ENCODE measurements around the gene ACAP1. TPM values are rescaled to one million over a fixed set of nuclear protein-coding genes. Genes with fewer than 3 reads are reported as not detected.

ACAP1 gene
- total RNA-seq, 1 experiment from 2014 or later = 1.6 TPM

DNA sequence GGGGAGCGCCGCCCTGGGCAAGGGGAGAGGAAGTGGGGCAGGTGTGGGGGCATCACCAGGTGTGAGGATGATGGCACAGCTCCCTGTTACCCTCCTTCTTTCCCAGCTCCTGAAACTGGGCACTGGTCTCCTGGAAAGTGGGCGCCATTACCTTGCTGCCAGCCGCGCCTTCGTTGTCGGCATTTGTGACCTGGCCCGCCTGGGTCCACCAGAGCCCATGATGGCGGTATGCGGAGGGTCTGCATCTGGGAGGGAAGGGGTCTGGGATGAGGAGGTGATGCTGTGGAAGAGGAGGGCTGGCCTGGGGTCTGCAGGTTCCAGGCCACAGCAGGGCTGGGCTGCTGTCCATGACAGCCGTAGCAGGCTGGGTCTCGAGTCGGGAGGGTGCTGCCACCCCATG is 5.5 kb downstream of the ACAP1 start:
- DNase-seq = no peak
- H3K9me3 Mint-ChIP-seq (ENCODE audit: unreplicated experiment) = no peaks in the 10 kb centered on the region
- no peak overlapping the region for H3K27ac Mint-ChIP-seq (ENCODE audit: unreplicated experiment)
- H3K36me3 Mint-ChIP-seq (ENCODE audit: insufficient read depth, unreplicated experiment) = peaks cover 15% of the 10 kb centered on the region
- TF ChIP-seq, protein P1, sequence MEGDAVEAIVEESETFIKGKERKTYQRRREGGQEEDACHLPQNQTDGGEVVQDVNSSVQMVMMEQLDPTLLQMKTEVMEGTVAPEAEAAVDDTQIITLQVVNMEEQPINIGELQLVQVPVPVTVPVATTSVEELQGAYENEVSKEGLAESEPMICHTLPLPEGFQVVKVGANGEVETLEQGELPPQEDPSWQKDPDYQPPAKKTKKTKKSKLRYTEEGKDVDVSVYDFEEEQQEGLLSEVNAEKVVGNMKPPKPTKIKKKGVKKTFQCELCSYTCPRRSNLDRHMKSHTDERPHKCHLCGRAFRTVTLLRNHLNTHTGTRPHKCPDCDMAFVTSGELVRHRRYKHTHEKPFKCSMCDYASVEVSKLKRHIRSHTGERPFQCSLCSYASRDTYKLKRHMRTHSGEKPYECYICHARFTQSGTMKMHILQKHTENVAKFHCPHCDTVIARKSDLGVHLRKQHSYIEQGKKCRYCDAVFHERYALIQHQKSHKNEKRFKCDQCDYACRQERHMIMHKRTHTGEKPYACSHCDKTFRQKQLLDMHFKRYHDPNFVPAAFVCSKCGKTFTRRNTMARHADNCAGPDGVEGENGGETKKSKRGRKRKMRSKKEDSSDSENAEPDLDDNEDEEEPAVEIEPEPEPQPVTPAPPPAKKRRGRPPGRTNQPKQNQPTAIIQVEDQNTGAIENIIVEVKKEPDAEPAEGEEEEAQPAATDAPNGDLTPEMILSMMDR (IDR thresholded peaks at IDR 0.05; ENCODE audit: insufficient read depth in 1 of 2, low read depth in 1 of 2, low read length in 1 of 2, severe bottlenecking in 1 of 2, unreplicated experiment in 1 of 2) = no peak
- Histone ChIP-seq H3K4me3 (ENCODE audit: low read depth, low read length) (no peak overlapping the region), H3K36me3 (ENCODE audit: control insufficient read depth, insufficient read depth, low read length) (no peaks in the 10 kb centered on the region), H3K9me3 (no peaks in the 10 kb centered on the region), H3K4me1 (no peaks in the 10 kb centered on the region), H3K27me3 (replicated peaks; ENCODE audit: control insufficient read depth, insufficient read depth, low read length) (no peaks in the 10 kb centered on the region)
- H3K4me3 Mint-ChIP-seq (ENCODE audit: unreplicated experiment) = no peak overlapping the region
- H3K4me1 Mint-ChIP-seq (ENCODE audit: low read depth, unreplicated experiment) = peaks cover 6% of the 10 kb centered on the region
- H3K27me3 Mint-ChIP-seq (ENCODE audit: insufficient read depth, unreplicated experiment) = peaks cover 3% of the 10 kb centered on the region
- intact Hi-C loops (cut with micrococcal nuclease; ENCODE audit: unreplicated experiment) = no loop called here
- ChIA-PET CTCF (no interaction called here), POLR2A (no interaction called here)
- BruUV-seq (replicated peaks) = no TSS peak

DNA sequence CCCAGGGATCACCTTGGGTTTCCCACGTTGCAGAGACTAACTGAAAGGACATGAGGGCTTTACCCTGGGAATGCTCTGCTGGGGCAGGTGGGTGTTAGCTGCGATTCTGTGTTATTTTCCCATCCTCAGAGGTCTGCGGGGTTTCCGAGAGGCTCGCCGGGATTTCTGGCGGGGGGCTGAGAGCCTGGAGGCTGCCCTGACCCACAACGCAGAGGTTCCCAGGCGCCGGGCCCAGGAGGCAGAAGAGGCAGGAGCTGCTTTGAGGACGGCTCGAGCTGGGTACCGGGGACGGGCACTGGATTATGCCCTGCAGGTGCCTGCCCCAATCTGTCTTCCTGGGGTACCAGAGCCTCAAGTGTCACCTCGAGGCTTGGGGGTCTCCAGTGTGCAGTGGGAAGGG is 6.9 kb downstream of the ACAP1 start:
- Histone ChIP-seq H3K4me3 (ENCODE audit: low read depth, low read length) (no peak overlapping the region), H3K4me1 (no peaks in the 10 kb centered on the region), H3K9me3 (no peaks in the 10 kb centered on the region), H3K36me3 (ENCODE audit: control insufficient read depth, insufficient read depth, low read length) (no peaks in the 10 kb centered on the region), H3K27me3 (replicated peaks; ENCODE audit: control insufficient read depth, insufficient read depth, low read length) (no peaks in the 10 kb centered on the region)
- no peak overlapping the region for H3K4me3 Mint-ChIP-seq (ENCODE audit: unreplicated experiment)
- H3K4me1 Mint-ChIP-seq (ENCODE audit: low read depth, unreplicated experiment) = peaks cover 6% of the 10 kb centered on the region
- H3K9me3 Mint-ChIP-seq (ENCODE audit: unreplicated experiment) = no peaks in the 10 kb centered on the region
- intact Hi-C loops (cut with micrococcal nuclease; ENCODE audit: unreplicated experiment) = no loop called here
- peaks cover 3% of the 10 kb centered on the region for H3K27me3 Mint-ChIP-seq (ENCODE audit: insufficient read depth, unreplicated experiment)
- ChIA-PET CTCF (interaction anchor here (1.2 to 1.9 kb wide), 3 partner anchors 14 to 297 kb away, joined by 4 to 5 read pairs (median 4); partner anchors contain the start of genes NEURL4 and SLC2A4), POLR2A (no interaction called here)
- BruUV-seq (replicated peaks) = no TSS peak
- TF ChIP-seq, protein P1 (IDR thresholded peaks at IDR 0.05; ENCODE audit: insufficient read depth in 1 of 2, low read depth in 1 of 2, low read length in 1 of 2, severe bottlenecking in 1 of 2, unreplicated experiment in 1 of 2) = no peak
- peaks cover 16% of the 10 kb centered on the region for H3K36me3 Mint-ChIP-seq (ENCODE audit: insufficient read depth, unreplicated experiment)
- no peak for DNase-seq
- no peak overlapping the region for H3K27ac Mint-ChIP-seq (ENCODE audit: unreplicated experiment)

DNA sequence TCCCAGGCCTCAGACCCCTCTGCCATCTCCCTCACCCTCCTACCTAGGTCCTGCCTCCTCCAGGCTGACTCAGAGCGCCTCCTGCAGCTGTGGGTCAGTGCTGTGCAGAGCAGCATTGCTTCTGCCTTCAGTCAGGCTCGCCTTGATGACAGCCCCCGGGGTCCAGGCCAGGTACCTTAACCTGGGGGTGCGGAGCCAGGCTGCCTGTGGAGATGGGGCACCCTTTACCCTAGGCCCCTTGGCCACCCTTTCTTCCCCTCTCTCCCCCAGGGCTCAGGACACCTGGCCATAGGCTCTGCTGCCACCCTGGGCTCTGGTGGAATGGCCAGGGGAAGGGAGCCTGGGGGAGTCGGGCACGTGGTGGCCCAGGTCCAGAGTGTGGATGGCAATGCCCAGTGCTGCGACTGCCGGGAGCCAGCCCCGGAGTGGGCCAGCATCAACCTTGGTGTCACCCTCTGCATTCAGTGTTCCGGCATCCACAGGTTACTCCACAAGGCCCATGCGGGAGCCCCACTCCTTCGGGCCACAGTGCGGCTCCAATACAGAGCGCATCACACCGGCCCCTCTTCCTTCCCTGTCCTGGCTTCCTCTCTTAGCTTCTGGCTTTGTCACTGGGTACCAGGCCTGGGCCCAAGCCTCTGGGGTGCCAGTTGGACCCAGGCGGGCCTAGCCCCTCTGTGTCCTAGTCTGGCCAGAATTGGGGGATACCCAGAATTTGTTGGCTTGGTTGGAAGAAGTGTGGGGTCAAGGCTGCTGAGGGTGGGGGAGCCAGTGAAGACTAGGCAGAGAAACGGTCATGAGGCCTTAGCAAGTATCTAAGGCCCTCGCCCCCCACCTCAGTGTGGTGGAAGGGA is 10.7 kb downstream of the ACAP1 start:
- Histone ChIP-seq H3K4me3 (ENCODE audit: low read depth, low read length) (no peak overlapping the region), H3K36me3 (ENCODE audit: control insufficient read depth, insufficient read depth, low read length) (no peaks in the 10 kb centered on the region), H3K27me3 (replicated peaks; ENCODE audit: control insufficient read depth, insufficient read depth, low read length) (no peaks in the 10 kb centered on the region), H3K4me1 (peaks cover 3% of the 10 kb centered on the region; the same call in 1 of the 2 replicates), H3K9me3 (no peaks in the 10 kb centered on the region)
- Mint-ChIP-seq H3K4me3 (ENCODE audit: unreplicated experiment) (no peak overlapping the region), H3K4me1 (ENCODE audit: low read depth, unreplicated experiment) (peaks cover 6% of the 10 kb centered on the region), H3K27ac (ENCODE audit: unreplicated experiment) (no peak overlapping the region), H3K9me3 (ENCODE audit: unreplicated experiment) (no peaks in the 10 kb centered on the region), H3K36me3 (ENCODE audit: insufficient read depth, unreplicated experiment) (peaks cover 11% of the 10 kb centered on the region), H3K27me3 (ENCODE audit: insufficient read depth, unreplicated experiment) (no peaks in the 10 kb centered on the region)
- ChIA-PET CTCF (interaction anchor here (0.6 kb wide), 1 partner anchor 49 kb away, joined by 5 read pairs; no protein-coding TSS in a partner anchor), POLR2A (no interaction called here)
- TF ChIP-seq, protein P1 (IDR thresholded peaks at IDR 0.05; ENCODE audit: insufficient read depth in 1 of 2, low read depth in 1 of 2, low read length in 1 of 2, severe bottlenecking in 1 of 2, unreplicated experiment in 1 of 2) = no peak
- intact Hi-C loops (cut with micrococcal nuclease; ENCODE audit: unreplicated experiment) = no loop called here
- DNase-seq = no peak
- BruUV-seq (replicated peaks) = no TSS peak

Measured in Caco-2 (cell line).